GM12878 (cell line): ENCODE measurements around the gene TOLLIP. TPM values are rescaled to one million over a fixed set of nuclear protein-coding genes. Genes with fewer than 3 reads are reported as not detected.

Experiments
- CREB1 ChIP-seq: IDR thresholded peaks from 2 replicates; pipeline ENCODE4 v1.6.1; 2012; ENCODE audit warnings: low read depth, mild to moderate bottlenecking, inconsistent platforms
- FOS ChIP-seq: IDR thresholded peaks from 3 replicates; pipeline ENCODE4 v1.6.1; 2011; ENCODE audit warnings: borderline replicate concordance; ENCODE audit not compliant: insufficient read length; ENCODE audit errors: extremely low read depth
- HDGF ChIP-seq: fragments of 450-650 bp; IDR thresholded peaks from 2 replicates; pipeline ENCODE4 v1.6.1; 2016; ENCODE audit warnings: antibody characterized with exemption
- NRF1 ChIP-seq: conservative IDR thresholded peaks from 2 replicates; pipeline ENCODE4 v1.6.1; 2011; ENCODE audit warnings: mild to moderate bottlenecking, low read depth, low read length, improper control_type of control experiment
- PML ChIP-seq: IDR thresholded peaks from 2 replicates; pipeline ENCODE4 v1.6.1; 2012; ENCODE audit warnings: low read length, inconsistent platforms
- RELB ChIP-seq: fragments of 450-650 bp; IDR thresholded peaks from 2 replicates; pipeline ENCODE4 v1.6.1; 2017; ENCODE audit warnings: low read depth, mild to moderate bottlenecking, moderate library complexity
- SIX5 ChIP-seq: IDR thresholded peaks from 2 replicates; pipeline ENCODE4 v1.6.1; 2011; ENCODE audit warnings: mild to moderate bottlenecking, low read depth, low read length, moderate library complexity; ENCODE audit not compliant: severe bottlenecking
- SUPT20H ChIP-seq: IDR thresholded peaks from 2 replicates; pipeline ENCODE4 v1.6.1; 2011; ENCODE audit warnings: low read depth, mild to moderate bottlenecking, low read length, moderate library complexity, borderline replicate concordance; ENCODE audit not compliant: control insufficient read depth
- YY1 ChIP-seq: IDR thresholded peaks from 2 replicates; pipeline ENCODE4 v1.6.1; 2011; ENCODE audit warnings: low read depth, mild to moderate bottlenecking, low read length
- polyA plus RNA-seq, 11 experiments: library from polyadenylated mRNA; depleted of rRNA in 4 of 11; unstranded in 6 of 11; stranded (reverse) in 5 of 11; fragments of >200 nt; fragmentation: Nextera tagmentation in 4 of 11; fragmentation: Illumina TruSeq in 1 of 11; extraction: Ambion mirVana in 4 of 11; extraction: Trizol in 1 of 11; gene quantifications; 1 replicate in 1 of 11; 2 replicates in 10 of 11; pipeline versions ENCODE4 v1.2.1 to v1.2.3, GENCODE V29; 2011 to 2016; ENCODE audit warnings: inconsistent platforms in 2 of 11, missing spikeins in 2 of 11, low read depth in 1 of 11
- total RNA-seq, 4 experiments: library from RNA; depleted of rRNA in 3 of 4; stranded (reverse); fragments of >200 nt in 3 of 4; fragmentation: Illumina TruSeq in 1 of 4; extraction: Trizol in 1 of 4; gene quantifications; 2 replicates each; pipeline versions ENCODE4 v1.2.1 to v1.2.3, GENCODE V29; 2013 to 2021
- TF ChIP-seq, protein P1 (sequence below): fragments of 450-650 bp; IDR thresholded peaks from 2 replicates; pipeline ENCODE4 v1.6.1; 2017; ENCODE audit warnings: mild to moderate bottlenecking

The TOLLIP gene
- total and polyA plus RNA-seq, 10 of the 15 experiments (the other 5 are each of a cell fraction or from before 2014, with no cell fraction given), result 0.47 to 39.5 (median 21.6) TPM

- TF ChIP-seq, protein P1, sequence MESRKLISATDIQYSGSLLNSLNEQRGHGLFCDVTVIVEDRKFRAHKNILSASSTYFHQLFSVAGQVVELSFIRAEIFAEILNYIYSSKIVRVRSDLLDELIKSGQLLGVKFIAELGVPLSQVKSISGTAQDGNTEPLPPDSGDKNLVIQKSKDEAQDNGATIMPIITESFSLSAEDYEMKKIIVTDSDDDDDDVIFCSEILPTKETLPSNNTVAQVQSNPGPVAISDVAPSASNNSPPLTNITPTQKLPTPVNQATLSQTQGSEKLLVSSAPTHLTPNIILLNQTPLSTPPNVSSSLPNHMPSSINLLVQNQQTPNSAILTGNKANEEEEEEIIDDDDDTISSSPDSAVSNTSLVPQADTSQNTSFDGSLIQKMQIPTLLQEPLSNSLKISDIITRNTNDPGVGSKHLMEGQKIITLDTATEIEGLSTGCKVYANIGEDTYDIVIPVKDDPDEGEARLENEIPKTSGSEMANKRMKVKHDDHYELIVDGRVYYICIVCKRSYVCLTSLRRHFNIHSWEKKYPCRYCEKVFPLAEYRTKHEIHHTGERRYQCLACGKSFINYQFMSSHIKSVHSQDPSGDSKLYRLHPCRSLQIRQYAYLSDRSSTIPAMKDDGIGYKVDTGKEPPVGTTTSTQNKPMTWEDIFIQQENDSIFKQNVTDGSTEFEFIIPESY, result no peak
- TF ChIP-seq CREB1 (no peak), FOS (no peak), HDGF (no peak), SIX5 (no peak), RELB (no peak), PML (no peak), YY1 (no peak), SUPT20H (no peak), NRF1 (no peak)
- TF ChIP-seq, all 136 proteins: peak for 0
Measured at GRCh38 chr11:1261241-1262071, 48.0 kb downstream of the TOLLIP start (continued).
